Endothelial cell of umbilical vein (primary cell): ENCODE results near the gene SLC25A44. TPM values are rescaled to one million over a fixed set of nuclear protein-coding genes. Genes with fewer than 3 reads are reported as not detected.

Experiments used
- BruUV-seq: library from RNA; stranded (reverse); fragments of 400-500 nt; replicated peaks from 2 replicates; lab custom pipeline; 2021; lab: Mats Ljungman, UMichigan
- CTCF ChIA-PET: fragments of 300-600, 350-600 bp; sonication (Branson Sonifier 250); formaldehyde crosslinking; loops from one replicate; lab custom pipeline; 2021; ENCODE audit warnings: antibody characterized with exemption, inconsistent platforms; lab: Charles Lee
- POLR2A ChIA-PET: fragments of 300-600, 350-600 bp; sonication (Branson Sonifier 250); formaldehyde crosslinking; loops from one replicate; lab custom pipeline; 2021; ENCODE audit warnings: antibody characterized with exemption, inconsistent platforms; lab: Charles Lee
- DNase-seq: peaks from one replicate; pipeline ENCODE4 v3.0.0-alpha.2; 2011; ENCODE audit warnings: low read depth, low spot score
- FAIRE-seq: peaks from 2 replicates; lab custom pipeline; 2011; peaks lifted over from hg19 to GRCh38; lab: Jason Lieb, UNC
- H2AFZ ChIP-seq: 2 replicates; pipeline ENCODE4 v1.6.0; 2012; ENCODE audit warnings: low read depth, low read length, control low read depth, inconsistent platforms
- H3K27ac ChIP-seq: 2 replicates; pipeline ENCODE4 v1.5.1; 2011; ENCODE audit warnings: low read depth, mild to moderate bottlenecking, control low read depth, low read length, moderate library complexity; ENCODE audit not compliant: insufficient read depth
- H3K27me3 ChIP-seq, 2 experiments: 2 replicates each; pipeline versions ENCODE4 v1.6.0 to v1.6.1; 2011; ENCODE audit warnings: low read length in 2 of 2, mixed read lengths in 1 of 2; ENCODE audit not compliant: control insufficient read depth in 2 of 2, insufficient read depth in 2 of 2
- H3K36me3 ChIP-seq, 2 experiments: 2 replicates in 1 of 2; 3 replicates in 1 of 2; pipeline ENCODE4 v1.5.1; 2011; ENCODE audit warnings: low read length in 2 of 2, mild to moderate bottlenecking in 1 of 2, moderate library complexity in 1 of 2; ENCODE audit not compliant: control insufficient read depth in 2 of 2, insufficient read depth in 2 of 2; ENCODE audit errors: extremely low read depth in 1 of 2
- H3K4me1 ChIP-seq: 3 replicates; pipeline ENCODE4 v1.5.1; 2011; ENCODE audit warnings: mild to moderate bottlenecking, low read length; ENCODE audit not compliant: control insufficient read depth, insufficient read depth; ENCODE audit errors: extremely low read depth
- H3K4me2 ChIP-seq: 2 replicates; pipeline ENCODE4 v1.6.1; 2011; ENCODE audit warnings: low read length, control low read depth, mixed read lengths; ENCODE audit not compliant: insufficient read depth
- H3K4me3 ChIP-seq, 3 experiments: fragments of 200-600 bp in 1 of 3; sonication (generic), shearing (Covaris generic) in 1 of 3; replicated peaks in 1 of 3; 2 replicates each; pipeline ENCODE4 v1.5.1; 2011 to 2016; ENCODE audit warnings: control low read depth in 3 of 3, low read length in 3 of 3, mild to moderate bottlenecking in 2 of 3, inconsistent platforms in 1 of 3, low read depth in 1 of 3, moderate library complexity in 1 of 3; ENCODE audit not compliant: insufficient read depth in 1 of 3
- H3K79me2 ChIP-seq: 2 replicates; pipeline ENCODE4 v1.6.0; 2012; ENCODE audit warnings: low read length, inconsistent platforms; ENCODE audit not compliant: control insufficient read depth, insufficient read depth
- H3K9ac ChIP-seq: replicated peaks from 2 replicates; pipeline ENCODE3; 2011; ENCODE audit warnings: low read length, control low read depth; ENCODE audit not compliant: insufficient read depth; ENCODE audit errors: extremely low read depth
- H3K9me1 ChIP-seq: replicated peaks from 3 replicates; pipeline ENCODE4 v1.6.0; 2011; ENCODE audit warnings: mild to moderate bottlenecking, low read length; ENCODE audit not compliant: control insufficient read depth, insufficient read depth; ENCODE audit errors: extremely low read depth
- H3K9me3 ChIP-seq: replicated peaks from 2 replicates; pipeline ENCODE4 v1.5.1; 2012; ENCODE audit warnings: low read length, inconsistent platforms; ENCODE audit not compliant: control insufficient read depth, insufficient read depth
- H4K20me1 ChIP-seq: replicated peaks from 2 replicates; pipeline ENCODE3; 2011; ENCODE audit warnings: mild to moderate bottlenecking, low read length; ENCODE audit not compliant: control insufficient read depth, insufficient read depth; ENCODE audit errors: extremely low read depth
- CTCF ChIP-seq, 2 donors: IDR thresholded peaks; 1 replicate in 1 of 2; 2 replicates in 1 of 2; pipeline ENCODE4 v1.5.1; 2011; ENCODE audit warnings: low read length in 2 of 2, mild to moderate bottlenecking in 2 of 2, moderate library complexity in 2 of 2, control low read depth in 1 of 2, inconsistent platforms in 1 of 2, low read depth in 1 of 2; ENCODE audit not compliant: insufficient read depth in 1 of 2; ENCODE audit errors: extremely low read depth in 1 of 2
- EZH2 ChIP-seq: IDR thresholded peaks from 2 replicates; pipeline ENCODE4 v1.6.1; 2012; ENCODE audit warnings: borderline replicate concordance, low read depth, mild to moderate bottlenecking, moderate library complexity, low read length, inconsistent platforms; ENCODE audit not compliant: severe bottlenecking
- FOS ChIP-seq: IDR thresholded peaks from 2 replicates; pipeline ENCODE4 v1.6.1; 2011; ENCODE audit warnings: mild to moderate bottlenecking, low read length, moderate library complexity, borderline replicate concordance; ENCODE audit not compliant: insufficient read depth
- GATA2 ChIP-seq: IDR thresholded peaks from 2 replicates; pipeline ENCODE4 v1.7.0; 2011; ENCODE audit warnings: low read depth, mild to moderate bottlenecking, moderate library complexity, mixed read lengths, low read length; ENCODE audit not compliant: insufficient read length, insufficient read depth
- JUN ChIP-seq: IDR thresholded peaks from 2 replicates; pipeline ENCODE4 v1.6.1; 2011; ENCODE audit warnings: borderline replicate concordance, low read depth; ENCODE audit not compliant: insufficient read length, insufficient read depth
- MAX ChIP-seq: IDR thresholded peaks from 2 replicates; pipeline ENCODE4 v1.6.1; 2011; ENCODE audit not compliant: insufficient read depth, insufficient read length
- MYC ChIP-seq: IDR thresholded peaks from one replicate; pipeline ENCODE4 v1.6.1; 2011; ENCODE audit warnings: mild to moderate bottlenecking, low read depth, low read length
- POLR2A ChIP-seq: IDR thresholded peaks from 2 replicates; pipeline ENCODE4 v1.6.1; 2012; ENCODE audit warnings: low read depth, mild to moderate bottlenecking, control low read depth, low read length
- POLR2AphosphoS5 ChIP-seq: IDR thresholded peaks from 2 replicates; pipeline ENCODE4 v1.6.1; 2012; ENCODE audit warnings: low read depth, mild to moderate bottlenecking, control low read depth, low read length, moderate library complexity; ENCODE audit not compliant: insufficient read depth
- dilution Hi-C: fragments of 300-500 bp; cut with MboI; formaldehyde crosslinking; loops from one replicate; pipeline ENCODE4 v1.15.0; 2019; ENCODE audit warnings: low sequenced_read_pairs; ENCODE audit not compliant: extremely low pct_ligation_motif_present
- intact Hi-C: fragments of 100-400 bp; cut with micrococcal nuclease; formaldehyde crosslinking; loops from one replicate; pipeline ENCODE4 v1.10.0; 2022
- polyA plus RNA-seq, 4 experiments: library from polyadenylated mRNA; depleted of rRNA in 3 of 4; stranded (reverse) in 3 of 4; unstranded in 1 of 4; fragments of >200 nt; gene quantifications; 2 replicates each; pipeline versions ENCODE4 v1.2.1 to v1.2.3, GENCODE V29; 2011 to 2012; ENCODE audit warnings: missing spikeins in 1 of 4
- total RNA-seq: library from RNA; stranded (reverse); gene quantifications from 2 replicates; pipeline ENCODE4 v1.2.3, GENCODE V29; 2021

The SLC25A44 gene
- total and polyA plus RNA-seq, 2 donors (not counting 3 experiments of a cell fraction or from before 2014, with no cell fraction given), result 24.0 to 30.6 TPM

GRCh38 chr1:156145650-156146019, 48.3 kb upstream of the SLC25A44 start:
- ChIA-PET POLR2A (interaction anchor here (0.5 to 1.2 kb wide), 2 partner anchors 16 to 79 kb away, joined by 3 to 8 read pairs; no protein-coding TSS in a partner anchor), CTCF (interaction anchor here (0.6 to 14.2 kb wide), 35 partner anchors 8 to 174 kb away, joined by 3 to 489 read pairs (median 5); partner anchors contain the start of genes PAQR6, PMF1 and SLC25A44)
- no peak overlapping the region for H3K4me2 ChIP-seq
- DNase-seq (no peak), FAIRE-seq (no peak)
- H3K27me3 ChIP-seq, result no peaks in the 10 kb centered on the region
- no peaks in the 10 kb centered on the region for H3K79me2 ChIP-seq
- no peak overlapping the region for H3K27ac ChIP-seq
- H3K36me3 ChIP-seq, result no peaks in the 10 kb centered on the region
- H3K4me1 ChIP-seq, result peaks cover 24% of the 10 kb centered on the region
- H2AFZ ChIP-seq, result no peak overlapping the region
- BruUV-seq, result no TSS peak
- no peaks in the 10 kb centered on the region for H3K9me1 ChIP-seq
- intact Hi-C loops, result loop anchor here (1.0 kb wide), 5 partner anchors 48 to 174 kb away; partner anchors contain the start of gene PMF1
- dilution Hi-C loops, result no loop called here
- no peaks in the 10 kb centered on the region for H4K20me1 ChIP-seq
- TF ChIP-seq GATA2 (no peak), EZH2 (no peak), MYC (no peak), FOS (no peak), JUN (no peak), MAX (no peak), POLR2AphosphoS5 (no peak), CTCF (IDR thresholded peaks at IDR 0.05; ENCODE audit: extremely low read depth in 1 of 2, insufficient read depth in 1 of 2, low read depth in 1 of 2, low read length in 2 of 2) (no peak), POLR2A (no peak)
- no peaks in the 10 kb centered on the region for H3K9me3 ChIP-seq
- no peak overlapping the region for H3K4me3 ChIP-seq
- no peak overlapping the region for H3K9ac ChIP-seq
